Adrenal gland (tissue), 12 donors: ENCODE results near the gene CCDC175. TPM values are rescaled to one million over a fixed set of nuclear protein-coding genes. Genes with fewer than 3 reads are reported as not detected.

ENCODE experiments used
- DNase-seq, 7 donors: peaks; one replicate each; pipeline ENCODE4 v3.0.0-alpha.2; 2019 to 2020
- H3K27ac ChIP-seq, 5 donors: fragments of 200-600 bp; sonication (generic) in 4 of 5; 1 replicate in 3 of 5; 2 replicates in 2 of 5; pipeline versions ENCODE4 v1.5.1 to v1.8.0; 2016 to 2020; ENCODE audit warnings: mild to moderate bottlenecking in 1 of 5
- H3K27me3 ChIP-seq: fragments of 200-600 bp; 2 replicates; pipeline ENCODE4 v1.8.0; 2021
- H3K36me3 ChIP-seq, 2 donors: fragments of 200-600 bp; replicated peaks in 1 of 2; 1 replicate in 1 of 2; 2 replicates in 1 of 2; pipeline versions ENCODE4 v1.5.1 to v1.8.0; 2018 to 2022
- H3K4me1 ChIP-seq, 2 donors: fragments of 200-600 bp; replicated peaks in 1 of 2; 1 replicate in 1 of 2; 2 replicates in 1 of 2; pipeline versions ENCODE4 v1.5.1 to v1.8.0; 2018 to 2021
- H3K4me3 ChIP-seq, 4 donors: fragments of 200-600 bp; sonication (generic) in 3 of 4; one replicate each; pipeline ENCODE4 v1.5.1; 2016 to 2018
- H3K9me3 ChIP-seq, 3 donors: fragments of 200-600 bp; sonication (generic) in 1 of 3; replicated peaks in 1 of 3; 1 replicate in 2 of 3; 2 replicates in 1 of 3; pipeline versions ENCODE4 v1.5.1 to v1.8.0; 2016 to 2021
- CTCF ChIP-seq, 6 experiments: fragments of 450-650 bp in 4 of 6; fragments of 200-600 bp in 2 of 6; sonication (generic) in 1 of 6; IDR thresholded peaks; 1 replicate in 5 of 6; 2 replicates in 1 of 6; pipeline versions ENCODE4 v1.5.1 to v1.8.0; 2016 to 2021; ENCODE audit warnings: antibody characterized with exemption in 6 of 6, mild to moderate bottlenecking in 2 of 6, moderate library complexity in 1 of 6
- POLR2A ChIP-seq, 2 donors: fragments of 450-650 bp; IDR thresholded peaks; one replicate each; pipeline ENCODE4 v1.6.1; 2017; ENCODE audit warnings: antibody characterized with exemption in 2 of 2, mild to moderate bottlenecking in 2 of 2, moderate library complexity in 1 of 2
- WGBS, 4 donors: extraction: QIAGEN DNeasy Blood & Tissue Kit in 2 of 4; methylation state at CpG; one replicate each; pipeline versions ENCODE4 v1.1.5 to v1.1.7; 2013 to 2017; 5-methylcytosine and 5-hydroxymethylcytosine counted together
- intact Hi-C, 2 donors: fragments of 100-400 bp; cut with DNase I; formaldehyde crosslinking; loops; one replicate each; pipeline versions ENCODE4 v1.14.1 to v1.15.0; 2022 to 2023
- polyA plus RNA-seq, 3 donors: library from polyadenylated mRNA; stranded (reverse); fragments of 200-250 nt in 2 of 3; fragments of 350-450 nt in 1 of 3; fragmentation: Illumina TruSeq in 1 of 3; extraction: RNeasy Lipid Tissue Mini Kit (QIAGEN cat#74804) in 1 of 3; gene quantifications; one replicate each; pipeline ENCODE4 v1.2.3, GENCODE V29; 2013 to 2014
- total RNA-seq, 9 donors: library from RNA; depleted of rRNA in 4 of 9; stranded (reverse); fragments of >200 nt in 4 of 9; fragments of 120-200 nt in 1 of 9; fragmentation: NEBNext Ultra II Directional in 1 of 9; extraction: Animal tissue kit (Norgen Biotek cat#: 25700) in 1 of 9; gene quantifications; one replicate each; pipeline versions ENCODE4 v1.1.0 to v1.2.4, GENCODE V29; 2013 to 2023
- donor health status: healthy with polysubstance abuse.
- donor health status: Bipolar disorder and iron deficiency.
- donor health status: DM: yes; HTN: yes; CAD: no.
- donor health status: DM: no; HTN: no; CAD: no.
- donor health status: DM: no; HTN: no; CAD: no.
- donor health status: DM: yes; HTN: yes; CAD: no.

Gene CCDC175
- total and polyA plus RNA-seq, 12 donors, result 0.49 to 0.77 TPM; not detected in 10

GRCh38 chr14:59585891-59586554 lies 9.4 kb upstream of the CCDC175 start:
- Histone ChIP-seq H3K9me3 (no peaks in the 10 kb centered on the region), H3K27me3 (no peaks in the 10 kb centered on the region), H3K36me3 (no peaks in the 10 kb centered on the region), H3K27ac (no peak overlapping the region), H3K4me3 (no peak overlapping the region), H3K4me1 (no peaks in the 10 kb centered on the region)
- DNase-seq, result no peak
- intact Hi-C loops, result no loop called here
- TF ChIP-seq POLR2A (IDR thresholded peaks at IDR 0.05) (no peak), CTCF (IDR thresholded peaks at IDR 0.05) (no peak)
- WGBS, 4 donors, result 72 to 78% (median 73%) methylated on average over 10 of the region's 10 CpGs

- Histone ChIP-seq H3K4me3 (no peak overlapping the region), H3K9me3 (no peaks in the 10 kb centered on the region), H3K27me3 (no peaks in the 10 kb centered on the region), H3K36me3 (no peaks in the 10 kb centered on the region), H3K27ac (no peak overlapping the region), H3K4me1 (no peaks in the 10 kb centered on the region)
- no peak for DNase-seq
- no peak for TF ChIP-seq POLR2A (IDR thresholded peaks at IDR 0.05)
- no peak for TF ChIP-seq CTCF (IDR thresholded peaks at IDR 0.05)
- intact Hi-C loops, result no loop called here
- 38 to 54% (median 49%) methylated on average over 2 of the region's 2 CpGs for WGBS, 4 donors
These were observed 7.1 kb upstream of the CCDC175 start for GRCh38 chr14:59583755-59584154.

GRCh38 chr14:59582845-59583509 lies 6.4 kb upstream of the CCDC175 start:
- Histone ChIP-seq H3K4me3 (no peak overlapping the region), H3K4me1 (no peaks in the 10 kb centered on the region), H3K36me3 (no peaks in the 10 kb centered on the region), H3K27ac (no peak overlapping the region), H3K9me3 (no peaks in the 10 kb centered on the region), H3K27me3 (no peaks in the 10 kb centered on the region)
- peak in 1 of 7 donors; percentile 17 for DNase-seq
- 77 to 83% (median 79%) methylated on average over 23 of the region's 23 CpGs for WGBS, 4 donors
- TF ChIP-seq CTCF (IDR thresholded peaks at IDR 0.05) (no peak), POLR2A (IDR thresholded peaks at IDR 0.05) (no peak)
- intact Hi-C loops, result no loop called here

- H3K36me3 ChIP-seq, result no peaks in the 10 kb centered on the region
- no peak overlapping the region for H3K27ac ChIP-seq
- peaks cover 0 to under 1% of the 10 kb centered on the region in 2 donors for H3K4me1 ChIP-seq
- intact Hi-C loops, result no loop called here
- H3K27me3 ChIP-seq, result no peaks in the 10 kb centered on the region
- DNase-seq, result no peak
- 78 to 92% (median 83%) methylated on average over 3 of the region's 3 CpGs for WGBS, 4 donors
- TF ChIP-seq CTCF (IDR thresholded peaks at IDR 0.05) (no peak), POLR2A (IDR thresholded peaks at IDR 0.05) (no peak)
- H3K4me3 ChIP-seq, result no peak overlapping the region
- H3K9me3 ChIP-seq, result no peaks in the 10 kb centered on the region
These were observed 5.5 kb upstream of the CCDC175 start for GRCh38 chr14:59582161-59582560.
